ENCODE measurements around the gene FCHSD1.

The FCHSD1 gene

GRCh38 chr5:141680178-141680577, 29.0 kb upstream of the FCHSD1 start:
- peaks cover 36% of the 10 kb centered on the region for H3K27me3 ChIP-seq (ENCODE audit: control insufficient read depth, low read length)
- H3K27ac ChIP-seq (ENCODE audit: low read depth, low read length), result no peak overlapping the region
- no peaks in the 10 kb centered on the region for H4K20me1 ChIP-seq (ENCODE audit: control insufficient read depth, insufficient read depth, low read depth, low read length)
- TF ChIP-seq EZH2phosphoT487 (IDR thresholded peaks at IDR 0.05; ENCODE audit: borderline replicate concordance, low read length) (no peak), CTCF (IDR thresholded peaks at IDR 0.05; ENCODE audit: low read depth, low read length, poor library complexity, severe bottlenecking) (no peak)
- H3K4me1 ChIP-seq (ENCODE audit: control insufficient read depth, low read length), result peaks cover 15% of the 10 kb centered on the region
- H3F3A ChIP-seq (ENCODE audit: control insufficient read depth, insufficient read depth), result no peaks in the 10 kb centered on the region
- no peak overlapping the region for H3K4me3 ChIP-seq (ENCODE audit: low read length)
- H3K9me3 ChIP-seq (ENCODE audit: control insufficient read depth, insufficient read depth, low read length), result no peaks in the 10 kb centered on the region
- H3K79me2 ChIP-seq (ENCODE audit: control insufficient read depth, low read length), result no peaks in the 10 kb centered on the region
- no peak overlapping the region for H3K4me2 ChIP-seq (ENCODE audit: low read length)
- H3K36me3 ChIP-seq (ENCODE audit: control insufficient read depth, low read length), result no peaks in the 10 kb centered on the region
- H3K9me2 ChIP-seq (replicated peaks; ENCODE audit: control insufficient read depth, low read length), result no peaks in the 10 kb centered on the region

DNA sequence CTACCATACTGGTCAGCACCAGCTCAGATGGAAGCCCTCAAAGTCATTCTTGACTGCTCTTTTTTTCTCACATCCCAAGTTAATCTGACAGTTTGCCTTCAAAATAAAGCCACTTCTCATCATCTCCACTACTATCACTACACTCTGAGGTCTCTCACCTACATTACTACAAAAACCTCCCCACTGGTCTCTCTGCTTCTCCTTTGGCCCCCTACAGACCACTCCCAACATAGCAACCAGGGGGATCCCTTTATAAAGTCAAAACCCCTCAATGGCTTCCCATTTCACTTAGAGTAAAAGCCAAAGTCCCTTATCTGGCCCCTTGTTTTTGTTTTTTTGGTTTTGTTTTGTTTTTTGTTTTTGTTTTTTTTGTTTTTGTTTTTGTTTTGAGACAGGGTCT, 26.2 kb upstream of the FCHSD1 start:
- no peak overlapping the region for H3K4me2 ChIP-seq (ENCODE audit: low read length)
- TF ChIP-seq CTCF (IDR thresholded peaks at IDR 0.05; ENCODE audit: low read depth, low read length, poor library complexity, severe bottlenecking) (peak; percentile 35), EZH2phosphoT487 (IDR thresholded peaks at IDR 0.05; ENCODE audit: borderline replicate concordance, low read length) (no peak)
- H3K79me2 ChIP-seq (ENCODE audit: control insufficient read depth, low read length), result no peaks in the 10 kb centered on the region
- no peaks in the 10 kb centered on the region for H4K20me1 ChIP-seq (ENCODE audit: control insufficient read depth, insufficient read depth, low read depth, low read length)
- no peaks in the 10 kb centered on the region for H3F3A ChIP-seq (ENCODE audit: control insufficient read depth, insufficient read depth)
- no peak overlapping the region for H3K27ac ChIP-seq (ENCODE audit: low read depth, low read length)
- no peaks in the 10 kb centered on the region for H3K9me3 ChIP-seq (ENCODE audit: control insufficient read depth, insufficient read depth, low read length)
- no peak overlapping the region for H3K4me3 ChIP-seq (ENCODE audit: low read length)
- H3K27me3 ChIP-seq (ENCODE audit: control insufficient read depth, low read length), result peaks cover 23% of the 10 kb centered on the region
- H3K9me2 ChIP-seq (replicated peaks; ENCODE audit: control insufficient read depth, low read length), result no peaks in the 10 kb centered on the region
- H3K4me1 ChIP-seq (ENCODE audit: control insufficient read depth, low read length), result peaks cover 4% of the 10 kb centered on the region
- no peaks in the 10 kb centered on the region for H3K36me3 ChIP-seq (ENCODE audit: control insufficient read depth, low read length)

GRCh38 chr5:141675672-141676071, 24.5 kb upstream of the FCHSD1 start:
- Histone ChIP-seq H3K4me3 (ENCODE audit: low read length) (no peak overlapping the region), H3K9me2 (replicated peaks; ENCODE audit: control insufficient read depth, low read length) (no peaks in the 10 kb centered on the region), H3K27ac (ENCODE audit: low read depth, low read length) (no peak overlapping the region), H3K79me2 (ENCODE audit: control insufficient read depth, low read length) (no peaks in the 10 kb centered on the region), H4K20me1 (ENCODE audit: control insufficient read depth, insufficient read depth, low read depth, low read length) (no peaks in the 10 kb centered on the region), H3K9me3 (ENCODE audit: control insufficient read depth, insufficient read depth, low read length) (no peaks in the 10 kb centered on the region), H3K36me3 (ENCODE audit: control insufficient read depth, low read length) (no peaks in the 10 kb centered on the region), H3K4me1 (ENCODE audit: control insufficient read depth, low read length) (no peaks in the 10 kb centered on the region), H3K4me2 (ENCODE audit: low read length) (no peak overlapping the region), H3K27me3 (ENCODE audit: control insufficient read depth, low read length) (peaks cover 10% of the 10 kb centered on the region; the same call in 1 of the 2 replicates), H3F3A (ENCODE audit: control insufficient read depth, insufficient read depth) (no peaks in the 10 kb centered on the region)
- no peak for TF ChIP-seq CTCF (IDR thresholded peaks at IDR 0.05; ENCODE audit: low read depth, low read length, poor library complexity, severe bottlenecking)
- no peak for TF ChIP-seq EZH2phosphoT487 (IDR thresholded peaks at IDR 0.05; ENCODE audit: borderline replicate concordance, low read length)

DNA sequence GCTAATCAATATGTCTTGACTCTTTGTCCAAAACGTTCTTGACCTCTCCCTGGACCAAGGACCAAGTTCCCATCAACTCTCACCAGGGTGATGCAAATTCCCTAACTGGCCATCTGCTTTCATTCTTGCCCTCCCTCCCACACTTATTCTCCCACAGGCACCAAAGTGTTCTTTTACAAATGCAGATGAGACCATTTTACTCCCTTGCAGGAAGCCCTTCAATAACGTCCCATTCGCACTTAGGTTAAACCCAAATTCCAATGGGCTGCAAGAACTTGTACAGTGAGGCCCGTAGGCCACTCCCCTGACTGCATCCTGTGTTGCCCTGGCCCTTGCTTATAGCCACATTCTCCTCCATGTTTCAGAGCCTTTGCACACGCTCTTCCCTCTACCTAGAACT, 23.5 kb upstream of the FCHSD1 start:
- TF ChIP-seq EZH2phosphoT487 (IDR thresholded peaks at IDR 0.05; ENCODE audit: borderline replicate concordance, low read length) (no peak), CTCF (IDR thresholded peaks at IDR 0.05; ENCODE audit: low read depth, low read length, poor library complexity, severe bottlenecking) (no peak)
- Histone ChIP-seq H3K36me3 (ENCODE audit: control insufficient read depth, low read length) (no peaks in the 10 kb centered on the region), H3K9me2 (replicated peaks; ENCODE audit: control insufficient read depth, low read length) (no peaks in the 10 kb centered on the region), H3K4me1 (ENCODE audit: control insufficient read depth, low read length) (no peaks in the 10 kb centered on the region), H3K27me3 (ENCODE audit: control insufficient read depth, low read length) (peaks cover 6% of the 10 kb centered on the region; the same call in 1 of the 2 replicates), H3F3A (ENCODE audit: control insufficient read depth, insufficient read depth) (no peaks in the 10 kb centered on the region), H3K79me2 (ENCODE audit: control insufficient read depth, low read length) (no peaks in the 10 kb centered on the region), H3K4me3 (ENCODE audit: low read length) (no peak overlapping the region), H4K20me1 (ENCODE audit: control insufficient read depth, insufficient read depth, low read depth, low read length) (no peaks in the 10 kb centered on the region), H3K9me3 (ENCODE audit: control insufficient read depth, insufficient read depth, low read length) (no peaks in the 10 kb centered on the region), H3K27ac (ENCODE audit: low read depth, low read length) (no peak overlapping the region), H3K4me2 (ENCODE audit: low read length) (no peak overlapping the region)

Measured in DOHH2 (cell line).